HFFc6 (cell line): Measurements from ENCODE around the gene SMAD1. TPM values are rescaled to one million over a fixed set of nuclear protein-coding genes. Genes with fewer than 3 reads are reported as not detected.

Experiments
- DNase-seq: peaks from one replicate; pipeline ENCODE4 v3.0.0-alpha.2; 2018
- H3K27ac Mint-ChIP-seq: 2 replicates; pipeline ENCODE4 v1.8.0; 2020; ENCODE audit warnings: mild to moderate bottlenecking, mixed read lengths
- H3K27me3 Mint-ChIP-seq: 2 replicates; pipeline ENCODE4 v1.8.0; 2021; ENCODE audit warnings: mild to moderate bottlenecking, moderate library complexity, mixed read lengths; ENCODE audit not compliant: insufficient read depth
- H3K36me3 Mint-ChIP-seq: 2 replicates; pipeline ENCODE4 v1.8.0; 2021; ENCODE audit warnings: low read depth, mixed read lengths
- H3K4me1 Mint-ChIP-seq: 2 replicates; pipeline ENCODE4 v1.8.0; 2020; ENCODE audit warnings: low read depth, mixed read lengths
- H3K4me3 Mint-ChIP-seq: 2 replicates; pipeline ENCODE4 v1.8.0; 2020; ENCODE audit warnings: mild to moderate bottlenecking, moderate library complexity, mixed read lengths
- H3K9me3 Mint-ChIP-seq: 2 replicates; pipeline ENCODE4 v1.8.0; 2020; ENCODE audit warnings: mild to moderate bottlenecking, mixed read lengths
- total RNA-seq, 6 experiments: library from RNA; stranded (reverse); fragmentation: NEBNext Ultra II Directional; extraction: Animal tissue kit (Norgen Biotek cat#: 25700); gene quantifications; 2 replicates in 1 of 6; 3 replicates in 5 of 6; pipeline ENCODE4 v1.2.3, GENCODE V29; 2021
- TF ChIP-seq, protein P1 (sequence below): fragments of 200-600 bp; sonication (generic); IDR thresholded peaks from 2 replicates; pipeline ENCODE4 v1.5.0; 2021; ENCODE audit warnings: antibody characterized with exemption, mild to moderate bottlenecking

SMAD1 gene
- total RNA-seq, 6 experiments from 2014 or later, result 9.2 to 11.2 (median 10.3) TPM

- DNase-seq, result no peak
- TF ChIP-seq, protein P1, sequence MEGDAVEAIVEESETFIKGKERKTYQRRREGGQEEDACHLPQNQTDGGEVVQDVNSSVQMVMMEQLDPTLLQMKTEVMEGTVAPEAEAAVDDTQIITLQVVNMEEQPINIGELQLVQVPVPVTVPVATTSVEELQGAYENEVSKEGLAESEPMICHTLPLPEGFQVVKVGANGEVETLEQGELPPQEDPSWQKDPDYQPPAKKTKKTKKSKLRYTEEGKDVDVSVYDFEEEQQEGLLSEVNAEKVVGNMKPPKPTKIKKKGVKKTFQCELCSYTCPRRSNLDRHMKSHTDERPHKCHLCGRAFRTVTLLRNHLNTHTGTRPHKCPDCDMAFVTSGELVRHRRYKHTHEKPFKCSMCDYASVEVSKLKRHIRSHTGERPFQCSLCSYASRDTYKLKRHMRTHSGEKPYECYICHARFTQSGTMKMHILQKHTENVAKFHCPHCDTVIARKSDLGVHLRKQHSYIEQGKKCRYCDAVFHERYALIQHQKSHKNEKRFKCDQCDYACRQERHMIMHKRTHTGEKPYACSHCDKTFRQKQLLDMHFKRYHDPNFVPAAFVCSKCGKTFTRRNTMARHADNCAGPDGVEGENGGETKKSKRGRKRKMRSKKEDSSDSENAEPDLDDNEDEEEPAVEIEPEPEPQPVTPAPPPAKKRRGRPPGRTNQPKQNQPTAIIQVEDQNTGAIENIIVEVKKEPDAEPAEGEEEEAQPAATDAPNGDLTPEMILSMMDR, result no peak
- Mint-ChIP-seq H3K4me3 (no peak overlapping the region), H3K9me3 (no peaks in the 10 kb centered on the region), H3K27me3 (peaks cover 1% of the 10 kb centered on the region; the same call in 1 of the 2 replicates), H3K4me1 (peaks cover 12% of the 10 kb centered on the region; the same call in 1 of the 2 replicates), H3K36me3 (no peaks in the 10 kb centered on the region; the same call in 1 of the 2 replicates), H3K27ac (no peak overlapping the region)
Observed at GRCh38 chr4:145501051-145501660, 19.5 kb downstream of the SMAD1 start.

GRCh38 chr4:145502809-145503208, 21.2 kb downstream of the SMAD1 start:
- Mint-ChIP-seq H3K27me3 (peaks cover 1% of the 10 kb centered on the region; the same call in 1 of the 2 replicates), H3K4me3 (no peak overlapping the region), H3K9me3 (no peaks in the 10 kb centered on the region), H3K27ac (no peak overlapping the region), H3K4me1 (peaks cover 19% of the 10 kb centered on the region), H3K36me3 (no peaks in the 10 kb centered on the region; the same call in 1 of the 2 replicates)
- DNase-seq, result no peak
- TF ChIP-seq, protein P1, result no peak

GRCh38 chr4:145503486-145504072, 21.9 kb downstream of the SMAD1 start:
- TF ChIP-seq, protein P1, result no peak
- no peaks in the 10 kb centered on the region for H3K9me3 Mint-ChIP-seq
- DNase-seq, result no peak
- H3K36me3 Mint-ChIP-seq, result no peaks in the 10 kb centered on the region; the same call in 1 of the 2 replicates
- peaks cover 24% of the 10 kb centered on the region for H3K4me1 Mint-ChIP-seq
- H3K27me3 Mint-ChIP-seq, result peaks cover 1% of the 10 kb centered on the region; the same call in 1 of the 2 replicates
- no peak overlapping the region for H3K27ac Mint-ChIP-seq
- no peak overlapping the region for H3K4me3 Mint-ChIP-seq

DNA sequence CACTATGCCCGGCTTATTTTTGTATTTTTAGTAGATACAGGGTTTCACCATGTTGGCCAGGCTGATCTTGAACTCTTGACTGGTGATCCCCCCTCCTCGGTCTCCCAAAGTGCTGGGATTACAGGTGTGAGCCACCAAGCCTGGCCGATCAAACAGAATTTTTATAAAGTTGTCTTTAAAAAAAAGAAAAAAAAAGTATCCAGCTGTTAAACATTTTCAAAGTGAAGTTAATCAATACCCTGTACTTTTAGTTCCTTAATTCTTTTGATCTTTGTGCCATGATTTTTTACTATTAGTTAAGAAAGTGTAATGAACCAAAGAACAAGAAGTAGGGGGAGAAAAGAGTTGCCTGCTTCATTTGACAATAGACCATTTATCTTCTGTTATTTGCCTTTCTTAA, 24.3 kb downstream of the SMAD1 start:
- DNase-seq, result no peak
- Mint-ChIP-seq H3K4me3 (no peak overlapping the region), H3K27me3 (no peaks in the 10 kb centered on the region), H3K4me1 (peaks cover 24% of the 10 kb centered on the region), H3K27ac (no peak overlapping the region), H3K9me3 (no peaks in the 10 kb centered on the region), H3K36me3 (no peaks in the 10 kb centered on the region)
- TF ChIP-seq, protein P1, result no peak

DNA sequence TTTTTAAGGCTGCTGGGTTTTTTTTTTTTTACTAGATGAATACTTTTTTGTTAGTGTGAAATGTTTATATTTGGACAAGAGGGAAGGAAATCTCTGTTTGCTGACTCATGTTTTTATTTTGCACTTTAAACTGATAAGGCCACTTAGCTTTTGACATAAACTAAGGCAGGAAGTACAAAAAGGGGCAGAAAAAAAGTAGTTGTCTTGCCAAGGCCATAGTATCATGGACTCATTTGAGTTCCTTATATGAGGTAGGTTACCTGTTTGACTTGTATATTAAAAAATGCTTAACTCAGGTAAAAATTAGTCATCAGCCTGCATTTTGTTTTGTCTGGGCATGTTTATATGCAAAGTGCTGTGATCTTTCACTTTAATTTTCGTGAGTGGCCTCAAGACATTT, 26.0 kb downstream of the SMAD1 start:
- DNase-seq, result no peak
- TF ChIP-seq, protein P1, result no peak
- Mint-ChIP-seq H3K27me3 (no peaks in the 10 kb centered on the region), H3K4me1 (peaks cover 11% of the 10 kb centered on the region), H3K4me3 (no peak overlapping the region), H3K36me3 (peaks cover 16% of the 10 kb centered on the region), H3K27ac (no peak overlapping the region), H3K9me3 (peaks cover 12% of the 10 kb centered on the region)
